ENCODE data around the gene KNL1.

GRCh38 chr15:40680151-40680550 is 86.1 kb downstream of the KNL1 start:
- TF ChIP-seq, protein P1, sequence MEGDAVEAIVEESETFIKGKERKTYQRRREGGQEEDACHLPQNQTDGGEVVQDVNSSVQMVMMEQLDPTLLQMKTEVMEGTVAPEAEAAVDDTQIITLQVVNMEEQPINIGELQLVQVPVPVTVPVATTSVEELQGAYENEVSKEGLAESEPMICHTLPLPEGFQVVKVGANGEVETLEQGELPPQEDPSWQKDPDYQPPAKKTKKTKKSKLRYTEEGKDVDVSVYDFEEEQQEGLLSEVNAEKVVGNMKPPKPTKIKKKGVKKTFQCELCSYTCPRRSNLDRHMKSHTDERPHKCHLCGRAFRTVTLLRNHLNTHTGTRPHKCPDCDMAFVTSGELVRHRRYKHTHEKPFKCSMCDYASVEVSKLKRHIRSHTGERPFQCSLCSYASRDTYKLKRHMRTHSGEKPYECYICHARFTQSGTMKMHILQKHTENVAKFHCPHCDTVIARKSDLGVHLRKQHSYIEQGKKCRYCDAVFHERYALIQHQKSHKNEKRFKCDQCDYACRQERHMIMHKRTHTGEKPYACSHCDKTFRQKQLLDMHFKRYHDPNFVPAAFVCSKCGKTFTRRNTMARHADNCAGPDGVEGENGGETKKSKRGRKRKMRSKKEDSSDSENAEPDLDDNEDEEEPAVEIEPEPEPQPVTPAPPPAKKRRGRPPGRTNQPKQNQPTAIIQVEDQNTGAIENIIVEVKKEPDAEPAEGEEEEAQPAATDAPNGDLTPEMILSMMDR (IDR thresholded peaks at IDR 0.05; ENCODE audit: low read length): no peak
- no peak for TF ChIP-seq EZH2 (IDR thresholded peaks at IDR 0.05; ENCODE audit: borderline replicate concordance, low read length)
